Esophagus squamous epithelium (tissue), 4 donors: Measurements from ENCODE around the gene SMAD1.

Experiments
- CTCF ChIP-seq, 6 experiments: fragments of 450-650 bp in 4 of 6; fragments of 200-600 bp in 2 of 6; sonication (generic) in 2 of 6; IDR thresholded peaks; one replicate each; pipeline ENCODE4 v1.5.1; 2016 to 2019; ENCODE audit warnings: antibody characterized with exemption in 6 of 6, mild to moderate bottlenecking in 4 of 6, moderate library complexity in 4 of 6
- POLR2A ChIP-seq, 4 donors: fragments of 450-650 bp; IDR thresholded peaks; one replicate each; pipeline ENCODE4 v1.6.1; 2017; ENCODE audit warnings: antibody characterized with exemption in 4 of 4, mild to moderate bottlenecking in 4 of 4, moderate library complexity in 3 of 4

DNA sequence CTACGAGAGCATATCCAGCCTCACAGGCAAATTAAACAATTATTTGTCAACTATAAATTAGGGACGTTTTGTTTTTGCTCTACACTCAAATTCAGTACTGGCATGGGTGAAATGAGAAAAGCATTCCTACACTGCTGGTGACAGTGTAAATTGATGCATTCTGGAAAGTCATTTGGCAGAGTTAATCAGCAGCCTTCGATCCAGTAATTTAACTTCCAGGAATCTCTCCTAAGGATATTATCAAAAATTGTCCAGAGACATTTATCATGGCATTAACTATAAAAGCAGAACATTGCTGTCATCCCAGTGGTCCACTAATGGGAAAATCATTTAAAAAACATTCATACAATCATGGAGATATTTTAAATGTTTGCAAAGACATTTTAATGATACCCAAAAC is 70.0 kb downstream of the SMAD1 start:
- TF ChIP-seq POLR2A (IDR thresholded peaks at IDR 0.05), result no peak
- no peak for TF ChIP-seq CTCF (IDR thresholded peaks at IDR 0.05)
